ENCODE measurements around the gene DNAJB11. TPM values are rescaled to one million over a fixed set of nuclear protein-coding genes. Genes with fewer than 3 reads are reported as not detected.

Gene DNAJB11
- total and polyA plus RNA-seq, 2 of the 4 experiments (the other 2 are of a cell fraction) = 27.4 to 48.6 TPM

- WGBS, 2 experiments (ENCODE audit: extremely low coverage in 2 of 2, insufficient read length in 1 of 2) = 80% methylated on average over 1 of the region's 11 CpGs; no CpG with 5 or more reads in 1 of the 2 experiments
- intact Hi-C loops (cut with micrococcal nuclease) = no loop called here
- CTCF ChIA-PET = interaction anchor here (1.0 to 1.2 kb wide), 2 partner anchors 12 to 16 kb away, joined by 3 to 5 read pairs; no protein-coding TSS in a partner anchor
Observed at GRCh38 chr3:186598108-186598784, 27.7 kb downstream of the DNAJB11 start.

More at GRCh38 chr3:186598108-186598784, 27.7 kb downstream of the DNAJB11 start:
- H2AK5ac ChIP-seq (ENCODE audit: low read depth, low read length) = no peak overlapping the region; the same call in 1 of the 2 replicates
- POLR2A ChIA-PET (ENCODE audit: unreplicated experiment) = interaction anchor here (0.5 kb wide), 1 partner anchor 25 kb away, joined by 3 read pairs; no protein-coding TSS in a partner anchor
- H2AK9ac ChIP-seq (replicated peaks; ENCODE audit: low read depth, low read length, poor library complexity) = peak overlapping the region; percentile 65
- H3K9ac ChIP-seq (ENCODE audit: low read depth, low read length) = no peak overlapping the region
- H3K4ac ChIP-seq (ENCODE audit: low read depth, low read length) = no peak overlapping the region
- H3K4me3 ChIP-seq (ENCODE audit: insufficient read depth, low read depth, low read length) = no peak overlapping the region
- H3K56ac ChIP-seq (ENCODE audit: extremely low read depth, insufficient read depth, low read length) = no peak overlapping the region
- H3K4me2 ChIP-seq (ENCODE audit: low read depth, low read length) = no peak overlapping the region
- TF ChIP-seq POLR2A (IDR thresholded peaks at IDR 0.05; ENCODE audit: low read depth, low read length) (no peak), MXI1 (IDR thresholded peaks at IDR 0.05; ENCODE audit: borderline replicate concordance, low read depth, low read length) (no peak), FOS (IDR thresholded peaks at IDR 0.05; ENCODE audit: low read depth, low read length) (no peak), MAZ (IDR thresholded peaks at IDR 0.05; ENCODE audit: borderline replicate concordance, low read depth, low read length) (no peak)
- dilution Hi-C loops (cut with HindIII; ENCODE audit: low sequenced_read_pairs, unreplicated experiment) (no loop called here), in situ Hi-C loops (cut with MboI; ENCODE audit: low sequenced_read_pairs) (no loop called here)
- no peak overlapping the region for H3K18ac ChIP-seq (ENCODE audit: low read depth, low read length)
- peak; percentile 45 for DNase-seq
- no peaks in the 10 kb centered on the region for H3K79me1 ChIP-seq (ENCODE audit: low read depth in 1 of 2, low read length in 2 of 2)
- H3K36me3 ChIP-seq (ENCODE audit: control insufficient read depth, insufficient read depth, low read length) = no peaks in the 10 kb centered on the region
- no peak overlapping the region for H4K91ac ChIP-seq (ENCODE audit: insufficient read depth, low read depth, low read length)
- no peak overlapping the region for H4K8ac ChIP-seq (ENCODE audit: low read depth in 2 of 2, low read length in 2 of 2)
- no peak overlapping the region for H3K14ac ChIP-seq (replicated peaks; ENCODE audit: low read depth, low read length)
- H3K9me1 ChIP-seq (ENCODE audit: insufficient read depth, low read length) = no peaks in the 10 kb centered on the region
- no peak overlapping the region for H4K5ac ChIP-seq (ENCODE audit: low read depth, low read length)
- no peaks in the 10 kb centered on the region for H4K20me1 ChIP-seq (ENCODE audit: insufficient read depth, low read length)
- no peak overlapping the region for H2BK20ac ChIP-seq (ENCODE audit: low read depth, low read length)
- H3K27me3 ChIP-seq (ENCODE audit: control insufficient read depth, insufficient read depth, low read length) = peaks cover 5% of the 10 kb centered on the region
- H3K23ac ChIP-seq (ENCODE audit: low read depth, low read length) = no peak overlapping the region
- H3K27ac ChIP-seq (ENCODE audit: insufficient read depth, low read length) = no peak overlapping the region
- no TSS peak for BruUV-seq (replicated peaks)
- H3K9me3 ChIP-seq (ENCODE audit: control insufficient read depth, insufficient read depth, low read length) = no peaks in the 10 kb centered on the region
- H3K4me1 ChIP-seq (ENCODE audit: control insufficient read depth, insufficient read depth, low read length) = no peaks in the 10 kb centered on the region
- no peak overlapping the region for H2BK5ac ChIP-seq (ENCODE audit: low read depth, low read length, poor library complexity, severe bottlenecking)
- no peak overlapping the region for H2BK120ac ChIP-seq (ENCODE audit: low read depth, low read length)
- ATAC-seq (ENCODE audit: low read depth) = peak; percentile 32; the same call in 1 of the 2 replicates
- no peak overlapping the region for H2AFZ ChIP-seq (replicated peaks; ENCODE audit: low read length, poor library complexity)
- no peak overlapping the region for H2BK15ac ChIP-seq (ENCODE audit: low read depth, low read length)

Data from IMR-90 (cell line).